Raji (cell line): Measurements from ENCODE around the gene PLPP4.

ENCODE experiments used
- POLR2A ChIP-seq: IDR thresholded peaks from 2 replicates; pipeline ENCODE4 v1.6.1; 2011; ENCODE audit warnings: low read depth, low read length, control low read depth; ENCODE audit not compliant: insufficient read depth

The PLPP4 gene

GRCh38 chr10:120514959-120515358, 57.9 kb downstream of the PLPP4 start:
- no peak for TF ChIP-seq POLR2A

GRCh38 chr10:120515741-120516140, 58.7 kb downstream of the PLPP4 start:
- no peak for TF ChIP-seq POLR2A

- no peak for TF ChIP-seq POLR2A
Measured at GRCh38 chr10:120516426-120516825, 59.4 kb downstream of the PLPP4 start.

- no peak for TF ChIP-seq POLR2A
Measured at GRCh38 chr10:120517196-120517595, 60.2 kb downstream of the PLPP4 start.

GRCh38 chr10:120517881-120518484, 61.0 kb downstream of the PLPP4 start:
- no peak for TF ChIP-seq POLR2A

GRCh38 chr10:120521880-120522279, 64.9 kb downstream of the PLPP4 start:
- TF ChIP-seq POLR2A, result no peak

- TF ChIP-seq POLR2A, result no peak
Measured at GRCh38 chr10:120527691-120528090, 70.7 kb downstream of the PLPP4 start.

- no peak for TF ChIP-seq POLR2A
Measured at GRCh38 chr10:120530699-120531098, 73.7 kb downstream of the PLPP4 start.

- no peak for TF ChIP-seq POLR2A
Measured at GRCh38 chr10:120538091-120538490, 81.1 kb downstream of the PLPP4 start.

- TF ChIP-seq POLR2A, result no peak
Measured at GRCh38 chr10:120539076-120539475, 82.0 kb downstream of the PLPP4 start.

- no peak for TF ChIP-seq POLR2A
Measured at GRCh38 chr10:120540486-120540885, 83.5 kb downstream of the PLPP4 start.

- TF ChIP-seq POLR2A, result no peak
Measured at GRCh38 chr10:120541984-120542383, 85.0 kb downstream of the PLPP4 start.

GRCh38 chr10:120542591-120542990, 85.6 kb downstream of the PLPP4 start:
- no peak for TF ChIP-seq POLR2A

- TF ChIP-seq POLR2A, result no peak
Measured at GRCh38 chr10:120543291-120543690, 86.3 kb downstream of the PLPP4 start.

- no peak for TF ChIP-seq POLR2A
Measured at GRCh38 chr10:120548210-120548609, 91.2 kb downstream of the PLPP4 start.

- no peak for TF ChIP-seq POLR2A
Measured at GRCh38 chr10:120552262-120552661, 95.2 kb downstream of the PLPP4 start.

GRCh38 chr10:120553911-120554310, 96.9 kb downstream of the PLPP4 start:
- no peak for TF ChIP-seq POLR2A

GRCh38 chr10:120555436-120555835, 98.4 kb downstream of the PLPP4 start:
- TF ChIP-seq POLR2A, result no peak

- TF ChIP-seq POLR2A, result no peak
Measured at GRCh38 chr10:120555842-120556532, 99.0 kb downstream of the PLPP4 start.
